HepG2 (cell line): ENCODE measurements around the gene RPS2. TPM values are rescaled to one million over a fixed set of nuclear protein-coding genes. Genes with fewer than 3 reads are reported as not detected.

Source experiments
- CCDC6 ChIP-seq: sonication (generic); formaldehyde crosslinking; IDR thresholded peaks from 2 replicates; pipeline ENCODE4 v1.8.1; 2022; ENCODE audit warnings: mild to moderate bottlenecking, missing genetic modification reagents, moderate library complexity
- FOXK1 ChIP-seq: sonication (generic); formaldehyde crosslinking; IDR thresholded peaks from 2 replicates; pipeline ENCODE4 v1.4.0; 2020; ENCODE audit warnings: low read depth, missing genetic modification reagents, borderline replicate concordance
- KMT2A ChIP-seq: sonication (generic); formaldehyde crosslinking; IDR thresholded peaks from 2 replicates; pipeline ENCODE4 v1.4.0; 2020; ENCODE audit warnings: missing genetic modification reagents
- MED13 ChIP-seq: sonication (generic); formaldehyde crosslinking; IDR thresholded peaks from 2 replicates; pipeline ENCODE4 v1.5.0; 2020; ENCODE audit warnings: missing genetic modification reagents
- REXO4 ChIP-seq: sonication (generic); formaldehyde crosslinking; IDR thresholded peaks from 2 replicates; pipeline ENCODE4 v1.8.0; 2022; ENCODE audit warnings: missing genetic modification reagents, mild to moderate bottlenecking, borderline replicate concordance
- ZBTB38 ChIP-seq: sonication (generic); formaldehyde crosslinking; IDR thresholded peaks from 2 replicates; pipeline ENCODE4 v1.5.1; 2020; ENCODE audit warnings: mild to moderate bottlenecking, missing genetic modification reagents
- ZNF160 ChIP-seq: sonication (generic); formaldehyde crosslinking; IDR thresholded peaks from 2 replicates; pipeline ENCODE4 v1.8.0; 2022; ENCODE audit warnings: mild to moderate bottlenecking, inconsistent platforms, missing genetic modification reagents
- ZNF383 ChIP-seq: sonication (generic); formaldehyde crosslinking; IDR thresholded peaks from 2 replicates; pipeline ENCODE4 v1.4.0; 2020; ENCODE audit warnings: missing genetic modification reagents, mild to moderate bottlenecking, borderline replicate concordance
- ZNF484 ChIP-seq: sonication (generic); formaldehyde crosslinking; IDR thresholded peaks from 2 replicates; pipeline ENCODE4 v1.5.1; 2020; ENCODE audit warnings: mild to moderate bottlenecking, low read depth, missing genetic modification reagents, borderline replicate concordance
- polyA plus RNA-seq, 8 experiments: library from polyadenylated mRNA; depleted of rRNA in 3 of 8; stranded (reverse) in 7 of 8; unstranded in 1 of 8; fragments of >200 nt; fragmentation: Illumina TruSeq in 4 of 8; extraction: Trizol in 4 of 8; gene quantifications; 2 replicates each; pipeline versions ENCODE4 v1.2.1 to v1.2.3, GENCODE V29; 2011 to 2016; ENCODE audit warnings: low read depth in 4 of 8, missing spikeins in 1 of 8, mixed read lengths in 1 of 8; ENCODE audit not compliant: insufficient read depth in 1 of 8
- total RNA-seq, 5 experiments: library from RNA; depleted of rRNA; stranded (reverse); fragments of >200 nt; fragmentation: Illumina TruSeq; extraction: Trizol; gene quantifications; 2 replicates each; pipeline ENCODE4 v1.2.3, GENCODE V29; 2016; ENCODE audit warnings: low read depth in 1 of 5
- TF ChIP-seq, protein P1 (sequence below): sonication (generic); formaldehyde crosslinking; IDR thresholded peaks from 2 replicates; pipeline ENCODE4 v1.9.0; 2021; ENCODE audit warnings: missing genetic modification reagents, borderline replicate concordance
- TF ChIP-seq, protein P2 (sequence below): sonication (generic); formaldehyde crosslinking; IDR thresholded peaks from 2 replicates; pipeline ENCODE4 v1.8.0; 2022; ENCODE audit warnings: mild to moderate bottlenecking, missing genetic modification reagents
- TF ChIP-seq, protein P3 (sequence below): sonication (generic); formaldehyde crosslinking; IDR thresholded peaks from 2 replicates; pipeline ENCODE4 v1.5.1; 2020; ENCODE audit warnings: mild to moderate bottlenecking, missing genetic modification reagents, moderate library complexity
- TF ChIP-seq, protein P4 (sequence below): sonication (generic); formaldehyde crosslinking; IDR thresholded peaks from 2 replicates; pipeline ENCODE4 v1.4.0; 2020; ENCODE audit warnings: missing genetic modification reagents, borderline replicate concordance
- TF ChIP-seq, protein P5 (sequence below): sonication (generic); formaldehyde crosslinking; IDR thresholded peaks from 2 replicates; pipeline ENCODE4 v1.4.0; 2020; ENCODE audit warnings: missing genetic modification reagents, mild to moderate bottlenecking, borderline replicate concordance

The RPS2 gene
- total and polyA plus RNA-seq, 2 of the 13 experiments (the other 11 are each of a cell fraction or from before 2014, with no cell fraction given): 1,908 to 4,514 TPM

DNA sequence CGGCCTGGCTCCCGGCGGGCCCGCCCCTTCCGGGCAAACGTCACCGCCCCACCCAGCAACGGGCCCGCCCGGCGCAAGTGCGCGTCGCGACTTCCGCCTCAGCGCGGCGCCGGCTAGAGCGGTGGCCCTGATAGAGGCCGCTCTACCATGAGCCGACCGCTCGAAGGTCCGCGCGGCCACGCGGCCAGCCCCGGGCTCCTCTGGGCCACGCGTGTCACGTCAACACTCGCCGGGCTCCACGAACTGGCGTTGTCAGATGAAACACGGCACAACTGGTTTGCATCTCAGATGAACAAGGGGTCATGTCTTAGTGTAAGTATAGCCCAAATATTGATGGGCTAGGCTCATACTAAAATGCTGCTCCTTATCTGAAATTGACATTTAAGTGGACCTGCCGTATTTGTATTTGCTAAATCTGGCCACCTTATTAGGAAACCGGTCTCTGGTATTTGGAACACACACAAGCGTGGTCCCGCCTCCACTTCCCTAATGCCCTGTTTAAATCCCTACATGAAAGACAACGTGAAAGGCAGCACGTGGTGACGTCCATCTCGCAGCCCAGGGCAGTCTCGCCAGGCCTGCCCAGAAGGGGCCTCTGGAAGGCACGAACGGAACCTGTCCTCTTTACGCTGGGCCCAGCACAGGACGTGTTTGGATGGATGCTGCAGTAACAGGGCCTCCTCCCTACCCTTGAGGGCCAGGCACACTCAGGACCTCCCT, 45.3 kb upstream of the RPS2 start, which contains the start of gene ZNF598 (continued):
- TF ChIP-seq, protein P1, sequence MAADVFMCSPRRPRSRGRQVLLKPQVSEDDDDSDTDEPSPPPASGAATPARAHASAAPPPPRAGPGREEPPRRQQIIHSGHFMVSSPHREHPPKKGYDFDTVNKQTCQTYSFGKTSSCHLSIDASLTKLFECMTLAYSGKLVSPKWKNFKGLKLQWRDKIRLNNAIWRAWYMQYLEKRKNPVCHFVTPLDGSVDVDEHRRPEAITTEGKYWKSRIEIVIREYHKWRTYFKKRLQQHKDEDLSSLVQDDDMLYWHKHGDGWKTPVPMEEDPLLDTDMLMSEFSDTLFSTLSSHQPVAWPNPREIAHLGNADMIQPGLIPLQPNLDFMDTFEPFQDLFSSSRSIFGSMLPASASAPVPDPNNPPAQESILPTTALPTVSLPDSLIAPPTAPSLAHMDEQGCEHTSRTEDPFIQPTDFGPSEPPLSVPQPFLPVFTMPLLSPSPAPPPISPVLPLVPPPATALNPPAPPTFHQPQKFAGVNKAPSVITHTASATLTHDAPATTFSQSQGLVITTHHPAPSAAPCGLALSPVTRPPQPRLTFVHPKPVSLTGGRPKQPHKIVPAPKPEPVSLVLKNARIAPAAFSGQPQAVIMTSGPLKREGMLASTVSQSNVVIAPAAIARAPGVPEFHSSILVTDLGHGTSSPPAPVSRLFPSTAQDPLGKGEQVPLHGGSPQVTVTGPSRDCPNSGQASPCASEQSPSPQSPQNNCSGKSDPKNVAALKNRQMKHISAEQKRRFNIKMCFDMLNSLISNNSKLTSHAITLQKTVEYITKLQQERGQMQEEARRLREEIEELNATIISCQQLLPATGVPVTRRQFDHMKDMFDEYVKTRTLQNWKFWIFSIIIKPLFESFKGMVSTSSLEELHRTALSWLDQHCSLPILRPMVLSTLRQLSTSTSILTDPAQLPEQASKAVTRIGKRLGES (CRISPR knock-in tag): no peak
- TF ChIP-seq, protein P2, sequence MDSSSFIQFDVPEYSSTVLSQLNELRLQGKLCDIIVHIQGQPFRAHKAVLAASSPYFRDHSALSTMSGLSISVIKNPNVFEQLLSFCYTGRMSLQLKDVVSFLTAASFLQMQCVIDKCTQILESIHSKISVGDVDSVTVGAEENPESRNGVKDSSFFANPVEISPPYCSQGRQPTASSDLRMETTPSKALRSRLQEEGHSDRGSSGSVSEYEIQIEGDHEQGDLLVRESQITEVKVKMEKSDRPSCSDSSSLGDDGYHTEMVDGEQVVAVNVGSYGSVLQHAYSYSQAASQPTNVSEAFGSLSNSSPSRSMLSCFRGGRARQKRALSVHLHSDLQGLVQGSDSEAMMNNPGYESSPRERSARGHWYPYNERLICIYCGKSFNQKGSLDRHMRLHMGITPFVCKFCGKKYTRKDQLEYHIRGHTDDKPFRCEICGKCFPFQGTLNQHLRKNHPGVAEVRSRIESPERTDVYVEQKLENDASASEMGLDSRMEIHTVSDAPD (CRISPR knock-in tag): no peak
- TF ChIP-seq, protein P3, sequence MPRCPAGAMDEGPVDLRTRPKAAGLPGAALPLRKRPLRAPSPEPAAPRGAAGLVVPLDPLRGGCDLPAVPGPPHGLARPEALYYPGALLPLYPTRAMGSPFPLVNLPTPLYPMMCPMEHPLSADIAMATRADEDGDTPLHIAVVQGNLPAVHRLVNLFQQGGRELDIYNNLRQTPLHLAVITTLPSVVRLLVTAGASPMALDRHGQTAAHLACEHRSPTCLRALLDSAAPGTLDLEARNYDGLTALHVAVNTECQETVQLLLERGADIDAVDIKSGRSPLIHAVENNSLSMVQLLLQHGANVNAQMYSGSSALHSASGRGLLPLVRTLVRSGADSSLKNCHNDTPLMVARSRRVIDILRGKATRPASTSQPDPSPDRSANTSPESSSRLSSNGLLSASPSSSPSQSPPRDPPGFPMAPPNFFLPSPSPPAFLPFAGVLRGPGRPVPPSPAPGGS (CRISPR knock-in tag): peak; percentile 62; the same call in 1 of the 2 replicates
- TF ChIP-seq CCDC6 (CRISPR knock-in tag) (no peak), ZNF484 (no peak), ZNF383 (CRISPR knock-in tag) (no peak), ZNF160 (no peak), MED13 (CRISPR knock-in tag) (no peak), REXO4 (CRISPR knock-in tag) (no peak), FOXK1 (CRISPR knock-in tag) (peak; percentile 11; the same call in 1 of the 2 replicates), ZBTB38 (CRISPR knock-in tag) (peak; percentile 44), KMT2A (CRISPR knock-in tag) (0 out of 2 replicates have a peak, but pooled peaks have one; percentile 60)
- TF ChIP-seq, protein P4, sequence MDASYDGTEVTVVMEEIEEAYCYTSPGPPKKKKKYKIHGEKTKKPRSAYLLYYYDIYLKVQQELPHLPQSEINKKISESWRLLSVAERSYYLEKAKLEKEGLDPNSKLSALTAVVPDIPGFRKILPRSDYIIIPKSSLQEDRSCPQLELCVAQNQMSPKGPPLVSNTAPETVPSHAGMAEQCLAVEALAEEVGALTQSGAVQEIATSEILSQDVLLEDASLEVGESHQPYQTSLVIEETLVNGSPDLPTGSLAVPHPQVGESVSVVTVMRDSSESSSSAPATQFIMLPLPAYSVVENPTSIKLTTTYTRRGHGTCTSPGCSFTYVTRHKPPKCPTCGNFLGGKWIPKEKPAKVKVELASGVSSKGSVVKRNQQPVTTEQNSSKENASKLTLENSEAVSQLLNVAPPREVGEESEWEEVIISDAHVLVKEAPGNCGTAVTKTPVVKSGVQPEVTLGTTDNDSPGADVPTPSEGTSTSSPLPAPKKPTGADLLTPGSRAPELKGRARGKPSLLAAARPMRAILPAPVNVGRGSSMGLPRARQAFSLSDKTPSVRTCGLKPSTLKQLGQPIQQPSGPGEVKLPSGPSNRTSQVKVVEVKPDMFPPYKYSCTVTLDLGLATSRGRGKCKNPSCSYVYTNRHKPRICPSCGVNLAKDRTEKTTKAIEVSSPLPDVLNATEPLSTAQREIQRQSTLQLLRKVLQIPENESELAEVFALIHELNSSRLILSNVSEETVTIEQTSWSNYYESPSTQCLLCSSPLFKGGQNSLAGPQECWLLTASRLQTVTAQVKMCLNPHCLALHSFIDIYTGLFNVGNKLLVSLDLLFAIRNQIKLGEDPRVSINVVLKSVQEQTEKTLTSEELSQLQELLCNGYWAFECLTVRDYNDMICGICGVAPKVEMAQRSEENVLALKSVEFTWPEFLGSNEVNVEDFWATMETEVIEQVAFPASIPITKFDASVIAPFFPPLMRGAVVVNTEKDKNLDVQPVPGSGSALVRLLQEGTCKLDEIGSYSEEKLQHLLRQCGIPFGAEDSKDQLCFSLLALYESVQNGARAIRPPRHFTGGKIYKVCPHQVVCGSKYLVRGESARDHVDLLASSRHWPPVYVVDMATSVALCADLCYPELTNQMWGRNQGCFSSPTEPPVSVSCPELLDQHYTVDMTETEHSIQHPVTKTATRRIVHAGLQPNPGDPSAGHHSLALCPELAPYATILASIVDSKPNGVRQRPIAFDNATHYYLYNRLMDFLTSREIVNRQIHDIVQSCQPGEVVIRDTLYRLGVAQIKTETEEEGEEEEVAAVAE (CRISPR knock-in tag): no peak; the same call in 1 of the 2 replicates
- TF ChIP-seq, protein P5, sequence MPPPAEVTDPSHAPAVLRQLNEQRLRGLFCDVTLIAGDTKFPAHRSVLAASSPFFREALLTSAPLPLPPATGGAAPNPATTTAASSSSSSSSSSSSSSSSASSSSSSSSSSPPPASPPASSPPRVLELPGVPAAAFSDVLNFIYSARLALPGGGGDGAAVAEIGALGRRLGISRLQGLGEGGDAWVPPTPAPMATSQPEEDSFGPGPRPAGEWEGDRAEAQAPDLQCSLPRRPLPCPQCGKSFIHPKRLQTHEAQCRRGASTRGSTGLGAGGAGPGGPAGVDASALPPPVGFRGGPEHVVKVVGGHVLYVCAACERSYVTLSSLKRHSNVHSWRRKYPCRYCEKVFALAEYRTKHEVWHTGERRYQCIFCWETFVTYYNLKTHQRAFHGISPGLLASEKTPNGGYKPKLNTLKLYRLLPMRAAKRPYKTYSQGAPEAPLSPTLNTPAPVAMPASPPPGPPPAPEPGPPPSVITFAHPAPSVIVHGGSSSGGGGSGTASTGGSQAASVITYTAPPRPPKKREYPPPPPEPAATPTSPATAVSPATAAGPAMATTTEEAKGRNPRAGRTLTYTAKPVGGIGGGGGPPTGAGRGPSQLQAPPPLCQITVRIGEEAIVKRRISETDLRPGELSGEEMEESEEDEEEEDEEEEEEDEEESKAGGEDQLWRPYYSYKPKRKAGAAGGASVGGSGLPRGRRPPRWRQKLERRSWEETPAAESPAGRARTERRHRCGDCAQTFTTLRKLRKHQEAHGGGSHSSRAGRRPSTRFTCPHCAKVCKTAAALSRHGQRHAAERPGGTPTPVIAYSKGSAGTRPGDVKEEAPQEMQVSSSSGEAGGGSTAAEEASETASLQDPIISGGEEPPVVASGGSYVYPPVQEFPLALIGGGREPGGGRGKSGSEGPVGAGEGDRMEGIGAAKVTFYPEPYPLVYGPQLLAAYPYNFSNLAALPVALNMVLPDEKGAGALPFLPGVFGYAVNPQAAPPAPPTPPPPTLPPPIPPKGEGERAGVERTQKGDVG (CRISPR knock-in tag): no peak
